Activated CD8-positive, alpha-beta memory T cell treated with anti-CD3 and anti-CD28 coated beads, Interleukin-2, amount 50 U/mL, for 24 hours (primary cell): ENCODE data around the gene TTK.
"Not testable (repeated sequence)": the region's sequence is repeated elsewhere in the genome, so short reads cannot be mapped to it uniquely, and the experiment has no call there.

Source experiments
- DNase-seq: peaks from one replicate; pipeline ENCODE4 v3.0.0-alpha.2; 2020; ENCODE audit errors: extremely low read depth

Gene TTK

GRCh38 chr6:80021591-80021990 lies 17.1 kb downstream of the TTK start:
- no peak for DNase-seq

GRCh38 chr6:80022803-80023202 lies 18.4 kb downstream of the TTK start:
- no peak for DNase-seq

- no peak for DNase-seq
Measured at GRCh38 chr6:80028589-80028988, 24.1 kb downstream of the TTK start.

- DNase-seq = no peak
Measured at GRCh38 chr6:80029470-80029869, 25.0 kb downstream of the TTK start.

- not testable (repeated sequence) for DNase-seq
Measured at GRCh38 chr6:80048220-80048619, 43.8 kb downstream of the TTK start.

GRCh38 chr6:80060774-80061173 lies 56.3 kb downstream of the TTK start:
- DNase-seq = no peak

GRCh38 chr6:80068146-80068545 lies 63.7 kb downstream of the TTK start:
- not testable (repeated sequence) for DNase-seq

GRCh38 chr6:80070431-80070830 lies 66.0 kb downstream of the TTK start:
- not testable (repeated sequence) for DNase-seq

GRCh38 chr6:80077067-80077466 lies 72.6 kb downstream of the TTK start:
- no peak for DNase-seq

GRCh38 chr6:80088637-80089036 lies 84.2 kb downstream of the TTK start:
- no peak for DNase-seq

- DNase-seq = no peak
Measured at GRCh38 chr6:80091506-80091905, 87.1 kb downstream of the TTK start.
